K562 treated with DMSO at 1 percent for 12 hours (cell line): ENCODE results near the gene PGBD2. TPM values are rescaled to one million over a fixed set of nuclear protein-coding genes. Genes with fewer than 3 reads are reported as not detected.

Experiments used
- total RNA-seq: library from RNA; unstranded; fragments of 300-600 nt; gene quantifications from 2 replicates; pipeline ENCODE4 v1.2.3, GENCODE V29; 2022; ENCODE audit not compliant: insufficient read depth

PGBD2 gene
- 6.7 and 16.3 TPM in 2 replicates for total RNA-seq

GRCh38 chr1:248906009-248906752, at the start of gene PGBD2:
TSS of gene PGBD2 (plus strand) at chr1:248906235. CDS start at chr1:248913863, 7,628 bp downstream.

GRCh38 chr1:248858891-248859889, 46.8 kb upstream of the PGBD2 start, which contains the start of gene ZNF692:
TSS of gene ZNF692 (minus strand) at chr1:248859085. CDS start at chr1:248858309, 776 bp downstream.

Other genes with a start within 250 kb of the PGBD2 start
- not detected in 2 replicates for gene OR14I1, start 203.5 kb upstream of the PGBD2 start, total RNA-seq
- gene LYPD8, start 150.5 kb upstream of the PGBD2 start, total RNA-seq, result 0.82 and 2.5 TPM in 2 replicates
- gene SH3BP5L, start 80.3 kb upstream of the PGBD2 start, total RNA-seq, result 25.6 and 30.2 TPM in 2 replicates
- gene ZNF672, start 68.0 kb upstream of the PGBD2 start, total RNA-seq, result 53.8 and 75.6 TPM in 2 replicates
- 31.6 and 43.2 TPM in 2 replicates for gene ZNF692, start 47.1 kb upstream of the PGBD2 start, total RNA-seq